CD4-positive, alpha-beta T cell (primary cell): ENCODE results near the gene RYR3. TPM values are rescaled to one million over a fixed set of nuclear protein-coding genes. Genes with fewer than 3 reads are reported as not detected.

ENCODE experiments used
- ATAC-seq: fragments of 200-7000 bp; cut with Tn5 transposase; one replicate; pipeline ENCODE4 v1.10.0; 2022; ENCODE audit warnings: mild to moderate bottlenecking; ENCODE audit not compliant: poor library complexity
- CTCF ChIA-PET: fragments of 350-600 bp; sonication (Branson Sonifier 250); formaldehyde crosslinking; loops from one replicate; lab custom pipeline; 2021; ENCODE audit warnings: antibody characterized with exemption, inconsistent platforms; lab: Charles Lee
- POLR2A ChIA-PET: fragments of 350-600 bp; sonication (Branson Sonifier 250); formaldehyde crosslinking; loops from one replicate; lab custom pipeline; 2021; ENCODE audit warnings: antibody characterized with exemption, inconsistent platforms; lab: Charles Lee
- DNase-seq, 14 experiments: peaks; one replicate each; pipeline ENCODE4 v3.0.0-alpha.2; 2013 to 2020; ENCODE audit warnings: mixed read lengths in 2 of 14
- H3K27ac ChIP-seq, 2 donors: one replicate each; pipeline versions ENCODE4 v1.5.1 to v1.7.0; 2013; ENCODE audit warnings: low read length in 2 of 2, low read depth in 1 of 2, mild to moderate bottlenecking in 1 of 2
- H3K27me3 ChIP-seq, 2 experiments: 1 replicate in 1 of 2; 2 replicates in 1 of 2; pipeline versions ENCODE4 v1.6.1 to v1.7.0; 2013; ENCODE audit warnings: low read length in 2 of 2, control low read depth in 1 of 2, mild to moderate bottlenecking in 1 of 2, moderate library complexity in 1 of 2; ENCODE audit not compliant: insufficient read depth in 2 of 2, control insufficient read depth in 1 of 2
- H3K36me3 ChIP-seq: one replicate; pipeline ENCODE4 v1.6.1; 2013; ENCODE audit warnings: low read length, control low read depth; ENCODE audit not compliant: insufficient read depth
- H3K4me1 ChIP-seq: one replicate; pipeline ENCODE4 v1.6.1; 2013; ENCODE audit warnings: low read length, control low read depth; ENCODE audit not compliant: insufficient read depth
- H3K4me3 ChIP-seq: one replicate; pipeline ENCODE4 v1.5.1; 2013; ENCODE audit warnings: mild to moderate bottlenecking, low read length, moderate library complexity
- H3K9me3 ChIP-seq, 2 experiments: 1 replicate in 1 of 2; 2 replicates in 1 of 2; pipeline versions ENCODE4 v1.6.1 to v1.7.0; 2013; ENCODE audit warnings: low read length in 2 of 2, mild to moderate bottlenecking in 2 of 2, control low read depth in 1 of 2, moderate library complexity in 1 of 2; ENCODE audit not compliant: control insufficient read depth in 1 of 2, insufficient read depth in 1 of 2
- H3K27ac Mint-ChIP-seq: one replicate; pipeline ENCODE4 v1.8.0; 2020; ENCODE audit warnings: mixed read lengths
- H3K27me3 Mint-ChIP-seq: one replicate; pipeline ENCODE4 v1.8.0; 2021; ENCODE audit warnings: mixed read lengths
- H3K36me3 Mint-ChIP-seq: one replicate; pipeline ENCODE4 v1.8.0; 2021; ENCODE audit warnings: low read depth, mixed read lengths
- H3K4me1 Mint-ChIP-seq: one replicate; pipeline ENCODE4 v1.8.0; 2021; ENCODE audit warnings: low read depth, mixed read lengths
- H3K4me3 Mint-ChIP-seq: one replicate; pipeline ENCODE4 v1.8.0; 2020; ENCODE audit warnings: mild to moderate bottlenecking, mixed read lengths
- H3K9me3 Mint-ChIP-seq: one replicate; pipeline ENCODE4 v1.8.0; 2020; ENCODE audit warnings: mixed read lengths
- intact Hi-C, 2 experiments: fragments of 100-400 bp; cut with DNase I in 1 of 2; cut with micrococcal nuclease in 1 of 2; formaldehyde crosslinking; loops; one replicate each; pipeline versions ENCODE4 v1.15.1 to v1.9.0; 2023 to 2025; cut with DNase I, micrococcal nuclease
- total RNA-seq, 174 experiments: library from RNA in 2 of 174; stranded (reverse) in 2 of 174; gene quantifications; one replicate each; pipeline ENCODE4 v1.2.3 and lab custom pipeline; 2021 to 2026
- TF ChIP-seq, protein P1 (sequence below): fragments of 200-600 bp; IDR thresholded peaks from one replicate; pipeline ENCODE4 v1.8.0; 2022; ENCODE audit warnings: antibody characterized with exemption, mild to moderate bottlenecking

Gene RYR3
- total RNA-seq, 2 experiments from 2014 or later: not detected

DNA sequence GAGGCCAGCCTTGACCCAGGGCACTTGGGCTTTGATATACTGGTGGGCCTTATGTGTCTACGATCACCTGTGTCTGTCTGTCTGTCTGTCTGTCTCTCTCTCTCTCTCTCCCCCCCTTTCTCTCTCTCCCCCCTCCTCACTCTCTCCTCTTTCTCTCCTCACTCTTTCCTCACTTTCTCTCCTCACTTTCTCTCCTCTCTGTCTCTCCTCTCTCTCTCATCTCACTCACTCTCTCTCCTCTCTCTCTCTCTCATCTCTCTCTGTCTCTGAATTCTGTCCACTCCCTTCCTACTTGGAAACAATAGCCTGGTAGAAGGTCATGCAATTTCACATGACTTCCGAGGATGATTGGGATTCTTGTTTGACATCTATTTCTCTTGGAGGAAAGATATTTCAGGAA, 388.4 kb downstream of the RYR3 start:
- H3K4me3 Mint-ChIP-seq: no peak overlapping the region
- no peaks in the 10 kb centered on the region for H3K9me3 ChIP-seq
- TF ChIP-seq, protein P1, sequence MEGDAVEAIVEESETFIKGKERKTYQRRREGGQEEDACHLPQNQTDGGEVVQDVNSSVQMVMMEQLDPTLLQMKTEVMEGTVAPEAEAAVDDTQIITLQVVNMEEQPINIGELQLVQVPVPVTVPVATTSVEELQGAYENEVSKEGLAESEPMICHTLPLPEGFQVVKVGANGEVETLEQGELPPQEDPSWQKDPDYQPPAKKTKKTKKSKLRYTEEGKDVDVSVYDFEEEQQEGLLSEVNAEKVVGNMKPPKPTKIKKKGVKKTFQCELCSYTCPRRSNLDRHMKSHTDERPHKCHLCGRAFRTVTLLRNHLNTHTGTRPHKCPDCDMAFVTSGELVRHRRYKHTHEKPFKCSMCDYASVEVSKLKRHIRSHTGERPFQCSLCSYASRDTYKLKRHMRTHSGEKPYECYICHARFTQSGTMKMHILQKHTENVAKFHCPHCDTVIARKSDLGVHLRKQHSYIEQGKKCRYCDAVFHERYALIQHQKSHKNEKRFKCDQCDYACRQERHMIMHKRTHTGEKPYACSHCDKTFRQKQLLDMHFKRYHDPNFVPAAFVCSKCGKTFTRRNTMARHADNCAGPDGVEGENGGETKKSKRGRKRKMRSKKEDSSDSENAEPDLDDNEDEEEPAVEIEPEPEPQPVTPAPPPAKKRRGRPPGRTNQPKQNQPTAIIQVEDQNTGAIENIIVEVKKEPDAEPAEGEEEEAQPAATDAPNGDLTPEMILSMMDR: no peak
- peaks cover 2 to 6% of the 10 kb centered on the region in 2 experiments for H3K27me3 ChIP-seq
- CTCF ChIA-PET: no interaction called here
- DNase-seq (no peak), ATAC-seq (no peak)
- no peak overlapping the region for H3K27ac Mint-ChIP-seq
- H3K36me3 Mint-ChIP-seq: no peaks in the 10 kb centered on the region
- intact Hi-C loops: loop anchor here in 1 of 2 experiments (5.0 kb wide), 1 partner anchor 472 kb away; no protein-coding TSS in a partner anchor
- no peaks in the 10 kb centered on the region for H3K36me3 ChIP-seq
- POLR2A ChIA-PET: no interaction called here
- H3K27me3 Mint-ChIP-seq: peaks cover 12% of the 10 kb centered on the region
- H3K4me1 ChIP-seq: no peaks in the 10 kb centered on the region
- no peaks in the 10 kb centered on the region for H3K4me1 Mint-ChIP-seq
- no peak overlapping the region for H3K4me3 ChIP-seq
- no peaks in the 10 kb centered on the region for H3K9me3 Mint-ChIP-seq
- H3K27ac ChIP-seq: no peak overlapping the region

DNA sequence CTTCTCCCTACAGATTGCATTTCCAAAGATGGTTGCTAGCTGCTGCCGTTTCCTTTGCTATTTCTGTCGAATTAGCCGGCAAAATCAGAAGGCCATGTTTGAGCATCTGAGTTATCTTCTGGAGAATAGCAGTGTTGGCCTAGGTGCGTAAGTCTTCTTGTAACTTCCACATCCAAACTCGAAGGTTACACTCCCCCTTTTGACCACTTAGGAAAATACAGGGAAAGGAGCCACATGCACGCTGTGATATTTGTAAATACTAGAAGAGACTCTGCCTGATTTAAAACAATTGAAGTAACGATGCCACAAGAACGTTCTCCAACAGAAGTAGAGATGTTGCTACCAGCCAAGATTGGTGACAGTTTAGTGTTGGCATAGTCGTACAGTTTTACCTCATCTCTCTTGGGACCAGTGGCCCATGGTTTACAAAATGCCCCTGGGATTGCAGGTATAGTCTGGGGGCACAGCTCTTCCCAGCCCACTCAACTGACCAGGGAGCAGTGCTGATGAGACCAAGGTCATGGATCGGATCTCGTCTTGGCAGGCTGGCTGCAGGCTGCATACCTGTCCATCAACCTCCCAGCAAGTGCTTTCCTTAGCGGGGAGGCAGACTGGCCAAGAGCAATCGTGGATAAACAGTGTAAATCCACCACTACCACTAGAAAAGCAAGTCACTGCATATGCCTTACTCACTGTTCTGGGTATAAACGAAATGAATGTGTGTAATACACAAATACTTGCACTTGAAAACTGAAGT, 389.1 kb downstream of the RYR3 start:
- Histone ChIP-seq H3K36me3 (no peaks in the 10 kb centered on the region), H3K27me3 (peaks cover 2 to 6% of the 10 kb centered on the region in 2 experiments), H3K9me3 (no peaks in the 10 kb centered on the region), H3K4me3 (no peak overlapping the region), H3K27ac (no peak overlapping the region), H3K4me1 (no peaks in the 10 kb centered on the region)
- Mint-ChIP-seq H3K4me1 (no peaks in the 10 kb centered on the region), H3K9me3 (no peaks in the 10 kb centered on the region), H3K36me3 (no peaks in the 10 kb centered on the region), H3K4me3 (no peak overlapping the region), H3K27ac (no peak overlapping the region), H3K27me3 (peaks cover 12% of the 10 kb centered on the region)
- ATAC-seq (no peak), DNase-seq (no peak)
- intact Hi-C loops: loop anchor here (1.0 to 10.0 kb wide), 6 partner anchors 408 to 1035 kb away; no protein-coding TSS in a partner anchor
- TF ChIP-seq, protein P1: no peak
- CTCF ChIA-PET: interaction anchor here (0.6 to 1.4 kb wide), 6 partner anchors 9 to 1037 kb away, joined by 3 to 6 read pairs (median 4); no protein-coding TSS in a partner anchor
- POLR2A ChIA-PET: no interaction called here

DNA sequence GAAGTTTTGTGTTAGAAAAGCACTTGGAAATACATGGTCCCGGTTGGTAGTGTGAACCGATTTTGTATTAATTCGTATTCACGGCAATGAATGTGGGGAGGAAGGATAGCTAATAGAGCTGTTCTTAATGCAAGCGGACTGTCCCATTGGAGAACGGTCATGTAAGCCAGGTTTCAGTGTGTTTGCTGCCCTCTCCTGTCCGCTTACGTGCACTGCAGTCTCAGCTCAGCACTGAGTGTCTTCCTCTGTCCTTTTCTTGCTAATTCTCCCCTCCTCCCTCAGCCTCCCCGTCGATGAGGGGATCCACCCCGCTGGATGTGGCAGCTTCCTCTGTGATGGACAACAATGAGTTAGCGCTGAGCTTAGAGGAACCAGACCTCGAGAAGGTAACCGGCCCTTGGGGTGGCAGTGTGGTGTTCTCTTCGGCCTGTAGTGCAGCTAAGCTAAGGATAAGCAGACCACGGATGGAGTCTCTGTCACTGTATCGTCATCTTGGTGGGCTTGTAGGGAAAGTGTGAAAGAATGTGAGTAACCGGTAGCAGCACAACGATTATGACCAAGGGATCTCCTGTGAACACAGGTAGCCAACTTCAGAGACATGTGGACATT, 390.0 kb downstream of the RYR3 start:
- Histone ChIP-seq H3K27ac (no peak overlapping the region), H3K27me3 (peaks cover 2 to 6% of the 10 kb centered on the region in 2 experiments), H3K4me3 (no peak overlapping the region), H3K36me3 (no peaks in the 10 kb centered on the region), H3K9me3 (no peaks in the 10 kb centered on the region), H3K4me1 (no peaks in the 10 kb centered on the region)
- CTCF ChIA-PET: interaction anchor here (0.6 to 1.4 kb wide), 6 partner anchors 10 to 1038 kb away, joined by 3 to 6 read pairs (median 4); no protein-coding TSS in a partner anchor
- no peaks in the 10 kb centered on the region for H3K36me3 Mint-ChIP-seq
- TF ChIP-seq, protein P1: peak; percentile 94
- H3K27ac Mint-ChIP-seq: no peak overlapping the region
- no peaks in the 10 kb centered on the region for H3K4me1 Mint-ChIP-seq
- no peak overlapping the region for H3K4me3 Mint-ChIP-seq
- POLR2A ChIA-PET: no interaction called here
- intact Hi-C loops: loop anchor here (1.0 to 10.0 kb wide), 5 partner anchors 408 to 1036 kb away; no protein-coding TSS in a partner anchor
- peaks cover 9% of the 10 kb centered on the region for H3K27me3 Mint-ChIP-seq
- ATAC-seq (peak; percentile 68), DNase-seq (peak; percentile 29 to 73 (median 47))
- no peaks in the 10 kb centered on the region for H3K9me3 Mint-ChIP-seq
